Measurements from ENCODE around the gene IFT22. TPM values are rescaled to one million over a fixed set of nuclear protein-coding genes. Genes with fewer than 3 reads are reported as not detected.

Gene IFT22
- total RNA-seq, 1 experiment from 2014 or later, result 15.5 TPM

DNA sequence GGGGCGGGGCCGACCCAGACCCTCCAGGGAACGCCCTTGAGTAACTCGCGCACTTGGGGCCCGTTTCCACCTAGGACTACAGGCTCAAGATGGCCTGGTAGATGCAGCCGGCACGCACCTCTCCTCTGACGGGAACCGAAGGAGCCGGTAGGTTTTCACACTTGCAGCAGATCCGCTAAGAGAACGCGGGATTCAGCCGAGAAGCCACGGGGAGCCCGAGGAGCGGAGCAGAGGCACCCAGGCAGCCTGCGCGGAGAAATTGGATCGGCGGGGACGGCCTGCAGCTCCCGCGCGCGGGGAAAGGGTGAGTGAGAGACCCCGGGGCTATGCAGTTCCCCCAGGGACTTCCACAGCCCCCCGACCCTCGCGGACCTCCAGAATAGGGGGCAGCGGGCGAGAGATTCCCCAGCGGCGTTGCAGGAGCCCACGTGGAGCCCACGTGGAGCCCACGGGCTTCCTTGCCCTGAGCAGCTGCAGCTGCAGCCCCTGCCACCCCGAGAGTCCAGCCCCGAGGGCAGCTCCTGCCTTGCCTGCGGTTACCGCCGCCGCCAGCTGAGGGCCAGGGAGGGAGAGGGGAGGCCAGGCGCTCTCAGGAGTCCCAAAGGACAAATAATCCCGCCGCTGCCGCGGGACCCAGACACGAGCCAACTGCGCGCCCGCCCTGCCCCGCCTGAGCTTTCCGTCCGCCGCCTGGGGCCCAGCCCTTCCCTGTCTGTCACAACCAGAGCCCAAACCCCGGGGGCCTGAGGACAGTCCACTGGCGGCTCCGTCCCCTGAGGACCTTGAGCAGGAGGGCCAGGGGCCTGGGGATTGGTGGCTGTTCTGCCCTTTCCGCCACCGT, 13.1 kb downstream of the IFT22 start (continued):
- TF ChIP-seq, protein P1, sequence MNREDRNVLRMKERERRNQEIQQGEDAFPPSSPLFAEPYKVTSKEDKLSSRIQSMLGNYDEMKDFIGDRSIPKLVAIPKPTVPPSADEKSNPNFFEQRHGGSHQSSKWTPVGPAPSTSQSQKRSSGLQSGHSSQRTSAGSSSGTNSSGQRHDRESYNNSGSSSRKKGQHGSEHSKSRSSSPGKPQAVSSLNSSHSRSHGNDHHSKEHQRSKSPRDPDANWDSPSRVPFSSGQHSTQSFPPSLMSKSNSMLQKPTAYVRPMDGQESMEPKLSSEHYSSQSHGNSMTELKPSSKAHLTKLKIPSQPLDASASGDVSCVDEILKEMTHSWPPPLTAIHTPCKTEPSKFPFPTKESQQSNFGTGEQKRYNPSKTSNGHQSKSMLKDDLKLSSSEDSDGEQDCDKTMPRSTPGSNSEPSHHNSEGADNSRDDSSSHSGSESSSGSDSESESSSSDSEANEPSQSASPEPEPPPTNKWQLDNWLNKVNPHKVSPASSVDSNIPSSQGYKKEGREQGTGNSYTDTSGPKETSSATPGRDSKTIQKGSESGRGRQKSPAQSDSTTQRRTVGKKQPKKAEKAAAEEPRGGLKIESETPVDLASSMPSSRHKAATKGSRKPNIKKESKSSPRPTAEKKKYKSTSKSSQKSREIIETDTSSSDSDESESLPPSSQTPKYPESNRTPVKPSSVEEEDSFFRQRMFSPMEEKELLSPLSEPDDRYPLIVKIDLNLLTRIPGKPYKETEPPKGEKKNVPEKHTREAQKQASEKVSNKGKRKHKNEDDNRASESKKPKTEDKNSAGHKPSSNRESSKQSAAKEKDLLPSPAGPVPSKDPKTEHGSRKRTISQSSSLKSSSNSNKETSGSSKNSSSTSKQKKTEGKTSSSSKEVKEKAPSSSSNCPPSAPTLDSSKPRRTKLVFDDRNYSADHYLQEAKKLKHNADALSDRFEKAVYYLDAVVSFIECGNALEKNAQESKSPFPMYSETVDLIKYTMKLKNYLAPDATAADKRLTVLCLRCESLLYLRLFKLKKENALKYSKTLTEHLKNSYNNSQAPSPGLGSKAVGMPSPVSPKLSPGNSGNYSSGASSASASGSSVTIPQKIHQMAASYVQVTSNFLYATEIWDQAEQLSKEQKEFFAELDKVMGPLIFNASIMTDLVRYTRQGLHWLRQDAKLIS (CRISPR knock-in tag; IDR thresholded peaks at IDR 0.05; ENCODE audit: borderline replicate concordance), result peak; percentile 54; the same call in 1 of the 2 replicates

DNA sequence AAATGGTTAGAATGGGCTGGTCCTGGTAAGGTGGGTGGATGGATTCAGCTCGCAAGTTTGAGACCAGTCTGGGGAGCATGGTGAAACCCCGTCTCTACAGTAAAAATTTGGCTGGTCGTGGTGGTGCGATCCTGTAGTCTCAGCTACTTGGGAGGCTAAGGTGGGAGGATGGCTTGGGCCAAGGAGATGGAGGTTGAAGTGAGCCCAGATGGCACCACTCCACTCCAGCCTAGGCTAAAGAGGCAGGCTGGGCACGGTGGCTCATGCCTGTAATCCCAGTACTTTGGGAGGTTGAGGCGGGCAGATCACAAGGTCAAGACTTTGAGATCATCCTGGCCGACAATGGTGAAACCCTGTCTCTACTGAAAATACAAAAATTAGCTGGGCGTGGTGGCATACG, 15.3 kb downstream of the IFT22 start:
- Mint-ChIP-seq H3K9me3 (peaks cover 4% of the 10 kb centered on the region; the same call in 1 of the 2 replicates), H3K4me3 (peak overlapping the region; percentile 1; the same call in 1 of the 2 replicates), H3K27ac (peak overlapping the region; percentile 79; the same call in 1 of the 2 replicates), H3K4me1 (peaks cover 47% of the 10 kb centered on the region), H3K36me3 (peaks cover 54% of the 10 kb centered on the region), H3K27me3 (ENCODE audit: low read depth) (no peaks in the 10 kb centered on the region)
- ATAC-seq, result no peak
- ChIA-PET POLR2A (interaction anchor here (0.7 kb wide), 1 partner anchor 9 kb away, joined by 5 read pairs; no protein-coding TSS in a partner anchor), CTCF (interaction anchor here (0.7 kb wide), 1 partner anchor 35 kb away, joined by 4 read pairs; no protein-coding TSS in a partner anchor)
- no peak for DNase-seq (ENCODE audit: low spot score)
- TF ChIP-seq FOXP1 (CRISPR knock-in tag; IDR thresholded peaks at IDR 0.05; ENCODE audit: borderline replicate concordance), result no peak
- TF ChIP-seq, protein P2, sequence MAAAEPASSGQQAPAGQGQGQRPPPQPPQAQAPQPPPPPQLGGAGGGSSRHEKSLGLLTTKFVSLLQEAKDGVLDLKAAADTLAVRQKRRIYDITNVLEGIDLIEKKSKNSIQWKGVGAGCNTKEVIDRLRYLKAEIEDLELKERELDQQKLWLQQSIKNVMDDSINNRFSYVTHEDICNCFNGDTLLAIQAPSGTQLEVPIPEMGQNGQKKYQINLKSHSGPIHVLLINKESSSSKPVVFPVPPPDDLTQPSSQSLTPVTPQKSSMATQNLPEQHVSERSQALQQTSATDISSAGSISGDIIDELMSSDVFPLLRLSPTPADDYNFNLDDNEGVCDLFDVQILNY (CRISPR knock-in tag; IDR thresholded peaks at IDR 0.05), result no peak
- TF ChIP-seq, protein P3, sequence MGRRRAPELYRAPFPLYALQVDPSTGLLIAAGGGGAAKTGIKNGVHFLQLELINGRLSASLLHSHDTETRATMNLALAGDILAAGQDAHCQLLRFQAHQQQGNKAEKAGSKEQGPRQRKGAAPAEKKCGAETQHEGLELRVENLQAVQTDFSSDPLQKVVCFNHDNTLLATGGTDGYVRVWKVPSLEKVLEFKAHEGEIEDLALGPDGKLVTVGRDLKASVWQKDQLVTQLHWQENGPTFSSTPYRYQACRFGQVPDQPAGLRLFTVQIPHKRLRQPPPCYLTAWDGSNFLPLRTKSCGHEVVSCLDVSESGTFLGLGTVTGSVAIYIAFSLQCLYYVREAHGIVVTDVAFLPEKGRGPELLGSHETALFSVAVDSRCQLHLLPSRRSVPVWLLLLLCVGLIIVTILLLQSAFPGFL (CRISPR knock-in tag; IDR thresholded peaks at IDR 0.05; ENCODE audit: borderline replicate concordance), result no peak
- no peak for TF ChIP-seq JAZF1 (CRISPR knock-in tag; IDR thresholded peaks at IDR 0.05)
- TF ChIP-seq ATF1 (CRISPR knock-in tag; IDR thresholded peaks at IDR 0.05), result no peak
- TF ChIP-seq SMAD3 (CRISPR knock-in tag; IDR thresholded peaks at IDR 0.05; ENCODE audit: borderline replicate concordance), result no peak
- no peak for TF ChIP-seq MXD4 (CRISPR knock-in tag; IDR thresholded peaks at IDR 0.05; ENCODE audit: borderline replicate concordance)
- TF ChIP-seq FOXK1 (CRISPR knock-in tag; IDR thresholded peaks at IDR 0.05), result no peak
- no peak for TF ChIP-seq PRRX2 (CRISPR knock-in tag; IDR thresholded peaks at IDR 0.05)
- TF ChIP-seq OVOL2 (CRISPR knock-in tag; IDR thresholded peaks at IDR 0.05; ENCODE audit: borderline replicate concordance), result no peak
- TF ChIP-seq, protein P4, sequence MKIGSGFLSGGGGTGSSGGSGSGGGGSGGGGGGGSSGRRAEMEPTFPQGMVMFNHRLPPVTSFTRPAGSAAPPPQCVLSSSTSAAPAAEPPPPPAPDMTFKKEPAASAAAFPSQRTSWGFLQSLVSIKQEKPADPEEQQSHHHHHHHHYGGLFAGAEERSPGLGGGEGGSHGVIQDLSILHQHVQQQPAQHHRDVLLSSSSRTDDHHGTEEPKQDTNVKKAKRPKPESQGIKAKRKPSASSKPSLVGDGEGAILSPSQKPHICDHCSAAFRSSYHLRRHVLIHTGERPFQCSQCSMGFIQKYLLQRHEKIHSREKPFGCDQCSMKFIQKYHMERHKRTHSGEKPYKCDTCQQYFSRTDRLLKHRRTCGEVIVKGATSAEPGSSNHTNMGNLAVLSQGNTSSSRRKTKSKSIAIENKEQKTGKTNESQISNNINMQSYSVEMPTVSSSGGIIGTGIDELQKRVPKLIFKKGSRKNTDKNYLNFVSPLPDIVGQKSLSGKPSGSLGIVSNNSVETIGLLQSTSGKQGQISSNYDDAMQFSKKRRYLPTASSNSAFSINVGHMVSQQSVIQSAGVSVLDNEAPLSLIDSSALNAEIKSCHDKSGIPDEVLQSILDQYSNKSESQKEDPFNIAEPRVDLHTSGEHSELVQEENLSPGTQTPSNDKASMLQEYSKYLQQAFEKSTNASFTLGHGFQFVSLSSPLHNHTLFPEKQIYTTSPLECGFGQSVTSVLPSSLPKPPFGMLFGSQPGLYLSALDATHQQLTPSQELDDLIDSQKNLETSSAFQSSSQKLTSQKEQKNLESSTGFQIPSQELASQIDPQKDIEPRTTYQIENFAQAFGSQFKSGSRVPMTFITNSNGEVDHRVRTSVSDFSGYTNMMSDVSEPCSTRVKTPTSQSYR (CRISPR knock-in tag; IDR thresholded peaks at IDR 0.05), result no peak
- no peak for TF ChIP-seq NR2C2 (CRISPR knock-in tag; IDR thresholded peaks at IDR 0.05)
- no peak for TF ChIP-seq ZNF317 (CRISPR knock-in tag; IDR thresholded peaks at IDR 0.05; ENCODE audit: borderline replicate concordance, low read depth)
- no peak for TF ChIP-seq CREM (CRISPR knock-in tag; IDR thresholded peaks at IDR 0.05)
- TF ChIP-seq, protein P5, sequence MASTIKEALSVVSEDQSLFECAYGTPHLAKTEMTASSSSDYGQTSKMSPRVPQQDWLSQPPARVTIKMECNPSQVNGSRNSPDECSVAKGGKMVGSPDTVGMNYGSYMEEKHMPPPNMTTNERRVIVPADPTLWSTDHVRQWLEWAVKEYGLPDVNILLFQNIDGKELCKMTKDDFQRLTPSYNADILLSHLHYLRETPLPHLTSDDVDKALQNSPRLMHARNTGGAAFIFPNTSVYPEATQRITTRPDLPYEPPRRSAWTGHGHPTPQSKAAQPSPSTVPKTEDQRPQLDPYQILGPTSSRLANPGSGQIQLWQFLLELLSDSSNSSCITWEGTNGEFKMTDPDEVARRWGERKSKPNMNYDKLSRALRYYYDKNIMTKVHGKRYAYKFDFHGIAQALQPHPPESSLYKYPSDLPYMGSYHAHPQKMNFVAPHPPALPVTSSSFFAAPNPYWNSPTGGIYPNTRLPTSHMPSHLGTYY (CRISPR knock-in tag; IDR thresholded peaks at IDR 0.05), result no peak
- no peak for TF ChIP-seq TP53 (CRISPR knock-in tag; IDR thresholded peaks at IDR 0.05)
- no peak for TF ChIP-seq ZNF396 (CRISPR knock-in tag; IDR thresholded peaks at IDR 0.05; ENCODE audit: borderline replicate concordance)
- TF ChIP-seq NR1H2 (CRISPR knock-in tag; IDR thresholded peaks at IDR 0.05), result no peak
